Kidney (tissue), 14 donors: ENCODE results near the gene AKIRIN1. TPM values are rescaled to one million over a fixed set of nuclear protein-coding genes. Genes with fewer than 3 reads are reported as not detected.

Source experiments
- DNase-seq, 5 donors: peaks; one replicate each; pipeline ENCODE4 v3.0.0-alpha.2; 2013 to 2020
- FAIRE-seq: peaks from 2 replicates; lab custom pipeline; 2012; peaks lifted over from hg19 to GRCh38; lab: Jason Lieb, UNC
- H3K27ac ChIP-seq, 2 donors: one replicate each; pipeline ENCODE4 v1.7.0; 2013; ENCODE audit warnings: low read depth in 2 of 2, low read length in 2 of 2, inconsistent platforms in 1 of 2
- H3K27me3 ChIP-seq: one replicate; pipeline ENCODE4 v1.7.1; 2013; ENCODE audit warnings: low read length, inconsistent platforms; ENCODE audit not compliant: control insufficient read depth, insufficient read depth
- H3K36me3 ChIP-seq, 3 donors: one replicate each; pipeline versions ENCODE4 v1.7.0 to v1.7.1; 2013; ENCODE audit warnings: low read length in 3 of 3, control low read depth in 1 of 3, inconsistent platforms in 1 of 3; ENCODE audit not compliant: insufficient read depth in 3 of 3, control insufficient read depth in 2 of 3
- H3K4me1 ChIP-seq, 3 donors: one replicate each; pipeline versions ENCODE4 v1.7.0 to v1.7.1; 2013; ENCODE audit warnings: low read length in 3 of 3, inconsistent platforms in 1 of 3, low read depth in 1 of 3; ENCODE audit not compliant: control insufficient read depth in 2 of 3, insufficient read depth in 2 of 3
- H3K4me3 ChIP-seq, 3 donors: one replicate each; pipeline versions ENCODE4 v1.7.0 to v1.8.1; 2013; ENCODE audit warnings: low read length in 3 of 3, control low read depth in 1 of 3, inconsistent platforms in 1 of 3
- H3K9ac ChIP-seq, 3 donors: one replicate each; pipeline versions ENCODE4 v1.7.0 to v1.7.1; 2013; ENCODE audit warnings: low read length in 3 of 3, control low read depth in 1 of 3, inconsistent platforms in 1 of 3
- H3K9me3 ChIP-seq, 3 donors: one replicate each; pipeline versions ENCODE4 v1.7.0 to v1.7.1; 2013; ENCODE audit warnings: low read length in 3 of 3, control low read depth in 1 of 3, inconsistent platforms in 1 of 3; ENCODE audit not compliant: control insufficient read depth in 2 of 3, insufficient read depth in 1 of 3
- CTCF ChIP-seq: IDR thresholded peaks from 3 replicates; pipeline ENCODE4 v1.5.1; 2012; ENCODE audit warnings: mild to moderate bottlenecking, moderate library complexity, borderline replicate concordance; ENCODE audit not compliant: insufficient read depth; ENCODE audit errors: extremely low read depth
- intact Hi-C: fragments of 100-400 bp; cut with DNase I; formaldehyde crosslinking; loops from one replicate; pipeline ENCODE4 v1.11.1; 2022
- polyA plus RNA-seq: library from polyadenylated mRNA; stranded (reverse); fragments of 350-450 nt; fragmentation: Illumina TruSeq; extraction: RNeasy Lipid Tissue Mini Kit (QIAGEN cat#74804); gene quantifications from one replicate; pipeline ENCODE4 v1.2.3, GENCODE V29; 2014; ENCODE audit warnings: low read depth, low replicate concordance; ENCODE audit not compliant: insufficient read depth
- total RNA-seq: library from RNA; stranded (reverse); fragmentation: NEBNext Ultra II Directional; extraction: Animal tissue kit (Norgen Biotek cat#: 25700); gene quantifications from one replicate; pipeline ENCODE4 v1.2.1, GENCODE V29; 2021
- donor health status: control.
- donor health status: control.
- donor health status: control.
- donor health status: control.
- donor health status: control.
- donor health status: DM: yes; HTN: yes; CAD: no.
- donor health status: Normal renal cell carcinoma (clear cell type).

AKIRIN1 gene
- total and polyA plus RNA-seq, 2 donors from 2014 or later = 40.7 to 56.9 TPM

- H3K36me3 ChIP-seq = peaks cover 9 to 39% (median 25%) of the 10 kb centered on the region in 3 donors
- no peaks in the 10 kb centered on the region for H3K27me3 ChIP-seq
- H3K4me1 ChIP-seq = no peaks in the 10 kb centered on the region
- no peaks in the 10 kb centered on the region for H3K9me3 ChIP-seq
- no peak overlapping the region for H3K9ac ChIP-seq
- H3K27ac ChIP-seq = no peak overlapping the region
- TF ChIP-seq CTCF = no peak
- DNase-seq = no peak
- intact Hi-C loops = no loop called here
- no peak for FAIRE-seq
- no peak overlapping the region for H3K4me3 ChIP-seq
These were observed 43.1 kb downstream of the AKIRIN1 start for GRCh38 chr1:39034114-39034654.

DNA sequence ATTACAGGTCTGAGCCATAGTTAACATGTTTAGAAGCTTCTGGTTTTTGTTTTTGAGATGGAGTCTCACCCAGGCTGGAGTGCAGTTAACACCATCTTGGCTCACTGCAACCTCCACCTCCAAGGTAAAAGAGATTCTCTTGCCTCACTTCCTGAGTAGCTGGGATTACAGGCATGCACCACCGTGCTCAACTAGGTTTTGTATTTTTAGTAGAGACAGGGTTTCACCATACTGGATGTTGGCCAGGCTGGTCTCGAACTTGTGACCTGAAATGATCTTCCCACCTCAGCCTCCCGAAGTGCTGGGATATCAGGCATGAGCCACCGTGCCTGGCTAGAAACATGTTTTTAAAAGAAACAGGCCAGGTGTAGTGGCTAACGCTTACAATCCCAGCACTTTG is 45.6 kb downstream of the AKIRIN1 start:
- Histone ChIP-seq H3K4me1 (no peaks in the 10 kb centered on the region), H3K27ac (no peak overlapping the region), H3K9me3 (no peaks in the 10 kb centered on the region), H3K36me3 (peaks cover 7 to 35% (median 19%) of the 10 kb centered on the region in 3 donors), H3K27me3 (no peaks in the 10 kb centered on the region), H3K4me3 (no peak overlapping the region), H3K9ac (no peak overlapping the region)
- FAIRE-seq = no peak
- no peak for DNase-seq
- TF ChIP-seq CTCF = no peak
- intact Hi-C loops = no loop called here

DNA sequence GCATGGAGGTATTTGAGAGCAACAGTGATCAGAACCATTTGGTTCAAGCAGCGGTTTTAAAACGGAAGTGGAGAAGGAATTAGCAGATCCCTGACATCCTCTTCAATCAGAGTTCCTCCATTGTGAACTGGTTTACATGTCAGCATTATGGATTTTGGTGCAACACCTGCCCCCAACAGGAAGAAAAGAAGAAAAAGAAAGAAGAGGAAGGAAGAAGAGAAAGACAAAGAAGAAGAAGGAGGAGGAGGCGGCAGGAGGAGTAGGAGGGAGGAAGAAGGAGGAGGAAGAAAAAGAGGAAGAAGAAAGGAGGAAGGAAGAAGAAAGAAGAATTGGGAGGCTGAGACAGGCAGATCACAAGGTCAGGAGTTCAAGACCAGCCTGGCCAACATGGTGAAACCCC is 52.4 kb downstream of the AKIRIN1 start:
- H3K27me3 ChIP-seq = no peaks in the 10 kb centered on the region
- intact Hi-C loops = no loop called here
- peaks cover 0 to 18% (median 4%) of the 10 kb centered on the region in 3 donors for H3K36me3 ChIP-seq
- FAIRE-seq (no peak), DNase-seq (no peak)
- TF ChIP-seq CTCF = no peak
- no peak overlapping the region for H3K9ac ChIP-seq
- H3K9me3 ChIP-seq = no peaks in the 10 kb centered on the region
- no peaks in the 10 kb centered on the region for H3K4me1 ChIP-seq
- no peak overlapping the region for H3K27ac ChIP-seq
- H3K4me3 ChIP-seq = no peak overlapping the region

- no peaks in the 10 kb centered on the region for H3K27me3 ChIP-seq
- H3K4me3 ChIP-seq = no peak overlapping the region
- DNase-seq = no peak
- intact Hi-C loops = no loop called here
- no peaks in the 10 kb centered on the region for H3K4me1 ChIP-seq
- no peak for TF ChIP-seq CTCF
- FAIRE-seq = no peak
- H3K36me3 ChIP-seq = peaks cover 0 to 18% (median 4%) of the 10 kb centered on the region in 3 donors
- no peaks in the 10 kb centered on the region for H3K9me3 ChIP-seq
- no peak overlapping the region for H3K9ac ChIP-seq
- no peak overlapping the region for H3K27ac ChIP-seq
These were observed 53.7 kb downstream of the AKIRIN1 start for GRCh38 chr1:39044762-39045161.
